IPS-18c (cell line): ENCODE measurements around the gene THOP1.

ENCODE experiments used
- H3K4me3 ChIP-seq: 2 replicates; pipeline ENCODE4 v1.7.0; 2013; ENCODE audit warnings: low read depth, mild to moderate bottlenecking, low read length, moderate library complexity; ENCODE audit not compliant: insufficient read depth
- H3K9me3 ChIP-seq: one replicate; pipeline ENCODE4 v1.6.1; 2013; ENCODE audit warnings: mild to moderate bottlenecking, low read length, moderate library complexity; ENCODE audit not compliant: control insufficient read depth, insufficient read depth

Gene THOP1

DNA sequence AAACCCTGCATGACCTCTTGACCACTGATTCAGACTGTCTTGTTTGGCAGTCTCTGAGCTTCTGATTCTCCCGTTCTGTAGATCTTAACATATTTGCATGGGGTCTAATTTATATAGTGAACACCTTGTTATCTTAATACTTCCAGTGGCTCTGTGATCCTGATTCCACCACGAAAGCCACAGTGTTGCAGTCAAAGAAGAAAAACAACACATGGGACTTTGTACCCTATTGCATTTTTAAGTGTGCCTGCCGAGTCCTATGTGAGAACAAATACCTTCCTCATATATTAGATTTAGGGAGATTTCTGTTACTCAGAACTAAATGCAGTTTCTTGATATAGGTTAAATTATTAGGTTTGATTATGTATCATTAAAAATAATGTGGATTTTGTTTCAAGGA, 69.5 kb downstream of the THOP1 start:
- Histone ChIP-seq H3K4me3 (no peak overlapping the region), H3K9me3 (peaks cover 39% of the 10 kb centered on the region)

DNA sequence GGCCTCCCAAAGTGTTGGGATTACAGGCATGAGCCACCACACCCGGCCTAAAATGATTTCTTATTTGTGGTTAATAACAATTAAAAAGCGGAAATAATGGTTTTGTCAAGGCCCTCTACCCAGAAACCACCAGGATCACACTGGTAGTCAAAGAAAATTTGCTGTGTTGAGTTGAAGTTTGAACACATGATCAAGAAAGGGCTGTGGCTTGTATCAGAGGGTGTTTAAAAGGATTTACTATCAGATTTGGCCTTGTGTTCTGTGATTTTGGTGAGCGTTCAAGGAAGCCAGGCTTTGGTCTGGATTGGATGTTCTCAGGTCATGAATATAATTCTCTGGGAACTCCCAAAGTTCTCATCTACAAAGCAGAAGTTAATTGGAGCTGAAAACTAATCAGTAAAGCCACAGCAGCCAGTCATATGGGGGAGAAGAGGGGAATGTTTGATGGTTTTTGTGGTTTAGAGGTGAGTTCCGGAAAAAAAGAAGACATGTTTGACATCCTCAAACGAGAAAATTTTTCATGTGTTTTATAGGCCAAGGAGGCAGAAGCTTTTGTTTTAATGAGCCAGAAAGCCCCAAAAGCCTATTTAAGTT, 71.3 kb downstream of the THOP1 start:
- no peak overlapping the region for H3K4me3 ChIP-seq
- peaks cover 32% of the 10 kb centered on the region for H3K9me3 ChIP-seq

- Histone ChIP-seq H3K9me3 (peaks cover 17% of the 10 kb centered on the region), H3K4me3 (no peak overlapping the region; the same call in 1 of the 2 replicates)
Measured at GRCh38 chr19:2858864-2859263, 73.6 kb downstream of the THOP1 start.

- Histone ChIP-seq H3K9me3 (peaks cover 10% of the 10 kb centered on the region), H3K4me3 (no peak overlapping the region)
Measured at GRCh38 chr19:2863816-2864215, 78.5 kb downstream of the THOP1 start.
